Stomach (tissue), 9 donors: Measurements from ENCODE around the gene TTLL12. TPM values are rescaled to one million over a fixed set of nuclear protein-coding genes. Genes with fewer than 3 reads are reported as not detected.

Experiments
- DNase-seq, 2 donors: peaks; one replicate each; pipeline versions ENCODE4 v3.0.0 to v3.0.0-alpha.2; 2013 to 2019
- H3K27ac ChIP-seq, 5 donors: fragments of 200-600 bp in 4 of 5; sonication (generic) in 4 of 5; one replicate each; pipeline ENCODE4 v1.5.1; 2013 to 2019; ENCODE audit warnings: mild to moderate bottlenecking in 1 of 5, moderate library complexity in 1 of 5
- H3K27me3 ChIP-seq, 3 donors: fragments of 200-600 bp; sonication (generic); one replicate each; pipeline ENCODE4 v1.5.1; 2017 to 2019; ENCODE audit warnings: mixed run types in 1 of 3
- H3K36me3 ChIP-seq, 4 donors: fragments of 200-600 bp; sonication (generic); 1 replicate in 3 of 4; 2 replicates in 1 of 4; pipeline ENCODE4 v1.5.1; 2016 to 2019
- H3K4me1 ChIP-seq, 4 donors: fragments of 200-600 bp; sonication (generic); one replicate each; pipeline ENCODE4 v1.5.1; 2016 to 2019
- H3K4me3 ChIP-seq, 4 donors: fragments of 200-600 bp; sonication (generic) in 3 of 4; one replicate each; pipeline ENCODE4 v1.5.1; 2016 to 2019; ENCODE audit warnings: mild to moderate bottlenecking in 1 of 4
- H3K9me3 ChIP-seq, 4 donors: fragments of 200-600 bp; sonication (generic); one replicate each; pipeline ENCODE4 v1.5.1; 2016 to 2019
- CTCF ChIP-seq, 7 experiments: fragments of 450-650 bp in 4 of 7; fragments of 200-600 bp in 3 of 7; sonication (generic) in 3 of 7; IDR thresholded peaks; one replicate each; pipeline ENCODE4 v1.5.1; 2016 to 2019; ENCODE audit warnings: antibody characterized with exemption in 7 of 7, control low read depth in 2 of 7, mild to moderate bottlenecking in 1 of 7
- EP300 ChIP-seq: sonication (generic); formaldehyde crosslinking; IDR thresholded peaks from one replicate; pipeline ENCODE4 v1.6.1; 2017; ENCODE audit warnings: antibody characterized with exemption
- POLR2A ChIP-seq, 4 donors: fragments of 450-650 bp; IDR thresholded peaks; one replicate each; pipeline ENCODE4 v1.6.1; 2016; ENCODE audit warnings: antibody characterized with exemption in 4 of 4, control low read depth in 2 of 4, mild to moderate bottlenecking in 1 of 4, moderate library complexity in 1 of 4
- POLR2AphosphoS5 ChIP-seq, 3 donors: sonication (generic); formaldehyde crosslinking; IDR thresholded peaks; one replicate each; pipeline ENCODE4 v1.6.1; 2016; ENCODE audit warnings: antibody characterized with exemption in 3 of 3
- WGBS, 5 donors: extraction: QIAGEN DNeasy Blood & Tissue Kit in 3 of 5; methylation state at CpG; one replicate each; pipeline versions ENCODE4 v1.1.5 to v1.1.7; 2013 to 2018; 5-methylcytosine and 5-hydroxymethylcytosine counted together
- intact Hi-C: fragments of 100-400 bp; cut with DNase I; formaldehyde crosslinking; loops from one replicate; pipeline ENCODE4 v1.15.1; 2023; ENCODE audit warnings: low total_unique reads
- polyA plus RNA-seq, 3 donors: library from polyadenylated mRNA; stranded (reverse); fragments of 200-250 nt; gene quantifications; one replicate each; pipeline ENCODE4 v1.2.3, GENCODE V29; 2013
- total RNA-seq, 5 donors: library from RNA; depleted of rRNA; stranded (reverse); fragments of >200 nt; gene quantifications; one replicate each; pipeline versions ENCODE4 v1.1.0 to v1.2.3, GENCODE V29; 2014 to 2016
- donor health status: healthy with polysubstance abuse.
- donor health status: Bipolar disorder and iron deficiency.
- donor health status: healthy.

The TTLL12 gene
- total and polyA plus RNA-seq, 8 donors = 4.1 to 64.3 (median 30.1) TPM

- DNase-seq = no peak
- Histone ChIP-seq H3K9me3 (no peaks in the 10 kb centered on the region), H3K27ac (no peak overlapping the region), H3K36me3 (peaks cover 23 to 80% (median 70%) of the 10 kb centered on the region in 4 donors), H3K4me1 (peaks cover 0 to 21% (median 19%) of the 10 kb centered on the region in 4 donors), H3K4me3 (no peak overlapping the region), H3K27me3 (no peaks in the 10 kb centered on the region)
- no peak for TF ChIP-seq EP300
- TF ChIP-seq POLR2A (IDR thresholded peaks at IDR 0.05) = no peak
- no peak for TF ChIP-seq POLR2AphosphoS5 (IDR thresholded peaks at IDR 0.05)
- no peak for TF ChIP-seq CTCF (IDR thresholded peaks at IDR 0.05)
- WGBS, 5 donors = 93 to 99% (median 98%) methylated on average over 15 of the region's 15 CpGs
- intact Hi-C loops = no loop called here
These were observed 7.1 kb downstream of the TTLL12 start for GRCh38 chr22:43179911-43180195.

GRCh38 chr22:43179146-43179910 is 7.6 kb downstream of the TTLL12 start:
- 93 to 98% (median 94%) methylated on average over 18 to 25 of the region's 25 CpGs for WGBS, 5 donors
- no peak overlapping the region for H3K27ac ChIP-seq
- H3K4me1 ChIP-seq = peaks cover 0 to 18% (median 14%) of the 10 kb centered on the region in 4 donors
- no peak for DNase-seq
- H3K4me3 ChIP-seq = no peak overlapping the region
- intact Hi-C loops = no loop called here
- H3K9me3 ChIP-seq = no peaks in the 10 kb centered on the region
- no peaks in the 10 kb centered on the region for H3K27me3 ChIP-seq
- peaks cover 28 to 85% (median 75%) of the 10 kb centered on the region in 4 donors for H3K36me3 ChIP-seq
- TF ChIP-seq POLR2A (IDR thresholded peaks at IDR 0.05) = no peak
- no peak for TF ChIP-seq POLR2AphosphoS5 (IDR thresholded peaks at IDR 0.05)
- TF ChIP-seq EP300 = no peak
- TF ChIP-seq CTCF (IDR thresholded peaks at IDR 0.05) = no peak

- intact Hi-C loops = no loop called here
- Histone ChIP-seq H3K4me3 (no peak overlapping the region), H3K36me3 (peaks cover 43 to 99% (median 90%) of the 10 kb centered on the region in 4 donors), H3K9me3 (no peaks in the 10 kb centered on the region), H3K27ac (no peak overlapping the region), H3K4me1 (peaks cover 0 to 9% (median 0%) of the 10 kb centered on the region in 4 donors), H3K27me3 (no peaks in the 10 kb centered on the region)
- 80 to 90% (median 84%) methylated on average over 7 of the region's 7 CpGs for WGBS, 5 donors
- TF ChIP-seq POLR2AphosphoS5 (IDR thresholded peaks at IDR 0.05) (no peak), EP300 (no peak), POLR2A (IDR thresholded peaks at IDR 0.05) (no peak), CTCF (IDR thresholded peaks at IDR 0.05) (no peak)
- no peak for DNase-seq
These were observed 9.5 kb downstream of the TTLL12 start for GRCh38 chr22:43177479-43177878.

GRCh38 chr22:43176090-43176489 is 10.8 kb downstream of the TTLL12 start:
- intact Hi-C loops = no loop called here
- Histone ChIP-seq H3K27me3 (no peaks in the 10 kb centered on the region), H3K4me1 (peaks cover 0 to 18% (median 9%) of the 10 kb centered on the region in 4 donors), H3K4me3 (no peak overlapping the region), H3K27ac (no peak overlapping the region), H3K36me3 (peaks cover 57 to 99% (median 93%) of the 10 kb centered on the region in 4 donors), H3K9me3 (no peaks in the 10 kb centered on the region)
- TF ChIP-seq EP300 = no peak
- no peak for TF ChIP-seq POLR2A (IDR thresholded peaks at IDR 0.05)
- TF ChIP-seq CTCF (IDR thresholded peaks at IDR 0.05) = no peak
- TF ChIP-seq POLR2AphosphoS5 (IDR thresholded peaks at IDR 0.05) = no peak
- DNase-seq = no peak
- WGBS, 5 donors = 79 to 92% (median 85%) methylated on average over 15 of the region's 15 CpGs
